Putamen (tissue), 1 donor: ENCODE measurements around the gene MCC.

ENCODE experiments used
- DNase-seq: peaks from one replicate; pipeline ENCODE4 v3.0.0-alpha.2; 2016; ENCODE audit warnings: low spot score

MCC gene

GRCh38 chr5:113056988-113057387 lies 431.3 kb downstream of the MCC start:
- DNase-seq: no peak

GRCh38 chr5:113054899-113055298 lies 433.4 kb downstream of the MCC start:
- no peak for DNase-seq

DNA sequence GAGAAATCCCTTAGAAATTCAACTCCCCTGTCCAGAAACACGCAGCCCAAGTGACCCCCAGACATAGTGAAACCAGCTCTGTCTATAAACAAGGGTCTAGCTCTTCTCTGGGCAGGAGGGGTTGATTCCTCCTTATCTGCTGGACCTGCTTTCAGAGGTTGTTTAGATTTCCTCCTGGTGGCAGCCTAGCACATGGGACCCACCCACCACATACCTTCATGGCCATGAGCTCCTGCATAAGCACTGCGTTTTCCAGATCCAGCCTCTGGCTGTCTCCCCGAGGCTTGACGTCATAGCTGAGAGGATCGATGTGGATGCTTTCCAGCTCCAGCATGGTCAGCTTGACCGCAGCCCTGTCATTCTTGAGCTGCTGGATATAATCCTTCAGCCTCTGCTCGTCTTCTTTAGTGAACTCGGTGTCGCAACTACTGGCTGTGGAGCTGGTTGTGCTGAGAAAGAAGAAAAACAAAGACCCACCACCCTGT lies 434.7 kb downstream of the MCC start:
- no peak for DNase-seq

DNA sequence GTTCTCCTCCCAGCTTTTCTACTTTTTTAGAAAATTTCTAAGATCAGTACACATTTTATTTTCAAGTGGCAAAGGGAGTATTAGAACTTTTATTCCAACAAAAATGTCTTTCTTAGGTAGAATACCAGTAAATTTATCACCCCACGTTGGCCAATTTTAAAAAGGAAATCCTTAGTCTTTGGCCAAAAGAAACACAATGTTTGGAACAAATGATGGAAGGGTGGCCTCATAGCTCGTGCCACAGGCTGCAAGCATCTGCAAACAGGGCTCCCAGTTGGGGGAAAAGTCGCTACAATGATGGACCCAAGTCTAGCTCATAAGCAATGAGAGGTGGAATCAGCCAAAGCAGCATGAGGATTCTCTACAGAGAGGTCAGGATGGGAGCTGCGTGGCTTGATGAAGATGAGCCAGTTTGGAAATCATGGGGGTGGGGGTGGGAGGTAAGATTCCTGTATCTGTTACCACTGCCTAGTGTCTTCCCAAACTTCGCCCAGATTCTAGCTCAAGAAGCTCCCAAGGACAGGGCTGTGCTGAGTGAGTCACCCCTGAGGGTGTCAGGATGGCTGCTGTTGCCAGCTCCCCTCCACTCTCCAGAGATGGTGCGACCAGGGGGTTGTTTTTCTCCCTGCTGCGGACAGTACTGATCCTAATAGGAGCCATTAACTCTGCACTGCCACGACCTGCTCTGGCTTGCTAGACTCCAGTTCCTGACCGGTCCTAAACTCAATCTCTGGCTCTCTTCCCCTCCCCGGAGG lies 436.0 kb downstream of the MCC start:
- DNase-seq: no peak

DNA sequence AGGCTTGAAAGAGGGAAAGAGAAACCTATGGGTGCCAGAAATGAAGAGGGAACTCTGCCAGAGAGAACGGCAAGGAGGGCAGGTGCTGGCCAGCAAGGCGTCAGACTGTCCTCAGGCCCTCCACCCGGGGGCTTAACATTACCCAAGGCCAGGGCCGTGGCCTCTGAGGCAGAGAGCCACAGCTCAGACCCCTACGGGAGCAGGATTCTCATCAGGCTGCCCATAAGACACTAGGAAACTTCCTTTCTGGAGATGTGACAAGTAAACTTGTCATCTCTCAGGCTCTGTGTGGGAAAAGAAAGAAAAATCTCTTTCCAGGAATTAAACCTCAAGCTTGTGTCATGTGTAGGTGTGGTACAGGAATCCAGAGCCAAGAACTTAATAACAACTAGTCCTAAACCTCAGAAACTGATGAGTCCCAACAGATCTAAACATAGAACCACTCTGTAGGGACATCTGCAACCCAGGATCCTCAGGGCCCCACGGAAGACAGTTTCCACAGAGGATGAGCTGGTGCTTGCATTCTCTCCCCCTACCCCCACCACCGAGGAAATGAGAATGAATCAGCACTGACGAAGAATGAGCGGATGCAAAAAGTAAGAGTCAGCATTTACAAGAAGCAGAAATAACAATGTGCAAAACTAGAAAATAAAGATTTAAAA lies 437.4 kb downstream of the MCC start:
- peak; percentile 11 for DNase-seq

DNA sequence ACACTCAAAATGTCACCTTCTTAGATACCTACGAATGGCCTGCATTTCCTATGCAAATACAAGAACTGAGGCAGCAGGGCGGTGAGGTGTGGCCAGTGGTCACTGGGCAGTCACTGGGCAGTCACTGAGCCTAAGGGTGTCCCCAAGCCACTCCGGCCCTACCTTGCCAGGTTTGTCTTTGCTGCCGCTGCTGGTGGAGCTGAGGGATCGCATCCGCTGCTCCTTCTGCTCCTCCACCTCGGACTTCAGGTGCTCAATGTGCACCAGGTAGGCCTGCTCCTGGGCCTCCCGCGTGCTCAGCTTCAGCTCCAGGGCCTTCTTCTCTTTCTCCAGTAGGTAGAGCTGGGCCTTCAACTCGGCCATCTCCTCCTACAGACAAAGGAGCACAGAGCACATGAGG lies 439.3 kb downstream of the MCC start:
- no peak for DNase-seq

- DNase-seq: no peak
These were observed 440.3 kb downstream of the MCC start for GRCh38 chr5:113047733-113048652.

- no peak for DNase-seq
These were observed 441.0 kb downstream of the MCC start for GRCh38 chr5:113047234-113047633.

DNA sequence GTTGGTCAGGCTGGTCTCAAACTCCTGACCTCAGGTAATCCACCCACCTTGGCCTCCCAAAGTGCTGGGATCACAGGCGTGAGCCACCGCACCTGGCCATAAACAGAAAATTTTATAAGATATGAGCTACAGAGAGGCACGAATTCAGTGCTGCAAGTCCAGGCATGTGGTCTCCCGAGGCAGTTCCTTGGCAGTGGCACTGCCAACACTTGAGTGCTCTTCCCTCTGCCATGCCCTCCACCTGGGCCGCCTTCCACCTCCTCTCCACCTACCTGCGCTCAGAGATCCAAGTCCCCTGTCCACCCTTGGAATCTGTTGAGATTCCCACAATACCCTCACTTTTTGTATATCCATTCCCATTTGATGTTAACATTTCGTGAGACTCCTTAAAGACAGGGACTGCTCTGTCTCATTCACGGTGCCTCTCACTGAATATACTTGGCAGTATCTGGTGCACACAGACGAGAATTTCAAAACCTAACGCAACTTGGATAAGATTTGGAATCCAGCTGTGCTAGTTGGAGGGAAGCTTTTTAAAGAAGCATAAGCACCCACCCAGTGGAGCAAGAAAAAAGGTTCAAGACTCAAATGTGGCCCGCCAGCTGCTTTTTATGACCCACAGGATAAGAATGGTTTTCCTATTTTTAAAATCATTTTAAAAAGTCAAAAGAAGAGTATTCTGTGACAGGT lies 443.3 kb downstream of the MCC start:
- DNase-seq: no peak

DNA sequence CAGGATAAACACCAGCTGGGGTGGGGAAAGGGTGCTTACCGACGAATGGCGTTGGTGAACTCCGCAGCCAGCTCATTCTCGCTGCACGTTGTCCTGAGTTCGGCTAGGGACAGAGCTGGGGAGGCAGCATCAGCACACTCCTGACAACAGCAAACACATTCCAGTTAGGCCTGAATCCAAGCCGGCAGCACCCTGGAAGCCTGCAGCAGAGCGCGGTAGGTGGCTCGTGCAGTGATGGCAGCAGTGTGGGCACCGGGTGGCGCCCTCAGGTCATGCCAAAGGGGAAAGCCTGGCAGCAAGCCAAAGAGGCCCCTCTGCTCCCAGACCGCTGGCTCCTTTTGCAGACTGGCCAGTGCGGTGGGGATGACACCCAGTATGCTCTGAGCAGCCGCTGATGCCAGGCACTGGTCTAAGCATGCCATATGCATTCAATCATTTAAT lies 444.7 kb downstream of the MCC start:
- no peak for DNase-seq

- no peak for DNase-seq
These were observed 445.6 kb downstream of the MCC start for GRCh38 chr5:113042491-113043243.

- DNase-seq: no peak
These were observed 447.5 kb downstream of the MCC start for GRCh38 chr5:113040672-113041260.

DNA sequence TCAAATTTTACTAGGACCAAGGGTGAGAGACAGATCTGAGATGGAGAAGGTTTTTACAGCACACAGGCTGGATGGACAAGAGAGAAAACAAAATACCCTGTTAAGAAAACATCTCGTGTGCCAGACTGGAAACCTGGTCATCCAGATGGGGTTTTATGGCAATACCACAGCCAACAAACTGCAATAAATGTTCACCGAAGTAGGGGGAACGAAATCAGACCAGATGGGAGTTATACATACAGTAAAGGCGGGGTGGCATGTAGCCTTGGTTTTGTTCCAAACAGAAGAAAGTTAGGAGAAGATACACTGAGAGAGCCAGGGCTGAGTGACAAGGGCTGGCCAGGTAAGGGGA lies 448.3 kb downstream of the MCC start:
- no peak for DNase-seq

- no peak for DNase-seq
These were observed 448.9 kb downstream of the MCC start for GRCh38 chr5:113039229-113039933.

DNA sequence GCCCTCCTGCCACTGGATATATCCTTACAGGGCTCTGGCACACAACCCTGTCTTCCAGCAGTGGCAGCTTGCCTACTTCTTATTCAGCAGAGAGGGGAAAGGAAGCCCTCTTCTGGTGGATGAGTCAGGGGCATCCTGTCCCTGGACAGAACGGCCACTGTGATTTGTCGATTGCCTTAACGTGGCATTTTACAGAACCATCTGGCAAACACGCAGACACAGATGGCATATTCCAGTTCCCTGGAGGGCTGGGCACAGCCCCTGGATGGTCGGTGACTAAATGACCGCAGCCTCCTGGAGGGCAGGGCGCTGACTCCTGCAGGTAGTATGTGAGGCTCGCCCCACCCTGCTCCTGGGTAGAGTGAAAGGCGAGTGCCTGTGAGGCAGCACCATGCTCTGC lies 449.5 kb downstream of the MCC start:
- DNase-seq: no peak

DNA sequence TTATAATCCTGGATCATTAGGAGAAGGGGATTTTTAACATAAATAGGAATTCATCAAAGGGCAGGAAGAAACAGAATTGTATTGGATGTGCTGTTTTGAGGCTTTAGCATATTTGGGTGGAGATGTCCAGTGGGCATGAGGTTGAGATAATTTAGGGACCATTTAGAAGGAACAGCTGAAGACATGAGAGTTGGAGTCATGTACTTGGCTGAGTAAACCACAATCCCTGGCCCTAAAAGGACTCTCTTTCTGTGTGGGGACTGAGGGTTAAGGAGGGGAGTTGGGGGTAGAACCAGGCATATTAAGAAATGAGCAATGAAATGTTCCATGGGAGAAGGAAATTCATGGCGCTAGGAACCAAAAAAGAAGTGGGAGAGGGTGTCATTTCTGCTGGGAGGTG lies 450.1 kb downstream of the MCC start:
- DNase-seq: no peak

DNA sequence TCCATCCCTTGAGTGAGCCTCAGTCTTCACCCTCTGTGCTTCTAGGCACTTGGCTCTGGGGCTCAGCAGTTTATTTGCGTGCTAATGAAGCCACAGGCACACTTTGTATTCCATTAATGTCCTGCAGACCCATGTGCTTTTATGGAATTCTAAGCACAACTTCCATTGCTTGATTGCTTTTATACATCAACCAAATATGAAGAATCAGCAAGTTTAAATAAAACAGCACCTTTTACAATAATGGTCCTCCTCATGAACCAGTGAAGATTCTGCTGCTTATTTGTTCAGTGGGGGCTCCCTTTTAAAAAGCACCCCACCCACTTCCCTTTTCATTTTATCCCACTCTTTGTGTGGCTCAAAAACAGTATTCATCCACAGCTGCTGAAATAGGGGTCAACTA lies 451.4 kb downstream of the MCC start:
- no peak for DNase-seq

- DNase-seq: no peak
These were observed 451.9 kb downstream of the MCC start for GRCh38 chr5:113036321-113036720.

DNA sequence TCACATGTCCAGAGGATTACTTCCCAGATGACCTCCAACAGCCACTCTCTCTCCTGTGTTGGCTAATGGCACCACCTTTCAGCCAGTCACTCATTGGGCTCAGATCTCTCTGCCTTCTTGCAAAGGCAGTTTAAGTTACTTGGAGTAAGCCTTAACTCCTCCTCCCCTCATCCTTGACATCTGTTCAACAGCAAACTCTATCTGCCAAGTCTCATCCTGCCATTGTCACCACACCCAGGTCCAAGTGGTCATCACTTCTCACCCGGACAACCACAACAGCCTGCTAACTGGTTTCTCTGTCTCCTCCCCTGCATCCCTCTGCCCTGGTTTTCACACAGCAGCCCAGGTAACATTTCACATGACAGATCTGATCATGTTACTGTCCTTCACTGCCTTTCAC lies 453.2 kb downstream of the MCC start:
- DNase-seq: no peak

DNA sequence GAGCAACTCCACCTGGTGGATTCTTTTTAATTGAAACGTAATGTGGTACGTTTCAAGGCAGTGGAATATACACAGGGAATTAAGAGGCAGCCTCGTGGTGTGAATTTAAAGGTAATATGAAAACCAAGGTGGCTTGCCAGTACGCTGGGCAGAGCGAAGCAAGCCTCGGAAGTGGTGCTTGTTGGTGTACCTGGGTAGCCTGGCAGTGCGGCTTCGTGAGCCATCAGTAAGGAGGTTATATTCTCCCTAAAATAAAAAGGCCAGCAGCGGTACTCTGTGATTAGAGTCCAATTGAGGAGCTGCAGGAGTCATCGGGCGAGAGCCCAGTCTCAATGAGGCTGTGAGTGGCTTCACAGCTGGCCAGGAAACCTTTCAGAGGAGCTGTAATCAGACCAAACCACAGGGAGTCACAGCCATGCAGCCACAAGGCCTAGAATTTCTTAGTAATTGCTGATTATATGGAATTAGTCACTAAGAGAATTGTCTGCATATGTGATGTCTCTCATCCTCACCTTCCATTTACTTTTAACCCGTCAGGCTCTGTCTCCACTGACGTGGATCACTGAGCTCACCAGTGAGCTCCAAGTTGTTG lies 454.0 kb downstream of the MCC start:
- no peak for DNase-seq
